Suppressor macrophage treated with lipopolysaccharide for 1 hour (primary cell): Measurements from ENCODE around the gene ERCC1.

ENCODE experiments used
- DNase-seq, 3 donors: peaks; one replicate each; pipeline ENCODE4 v3.0.0-alpha.2; 2020 to 2022

ERCC1 gene

GRCh38 chr19:45405435-45406225, 18.1 kb downstream of the ERCC1 start:
- peak; percentile 85 to 91 (median 86) for DNase-seq

GRCh38 chr19:45404557-45405434, 18.9 kb downstream of the ERCC1 start, which contains the start of gene PPP1R13L:
Gene PPP1R13L (minus strand): TSS chr19:45405069. CDS start chr19:45398318, 6,751 bp downstream.
- DNase-seq, result no peak

GRCh38 chr19:45403781-45404556, 19.7 kb downstream of the ERCC1 start:
- DNase-seq, result peak in 1 of 3 donors; percentile 54

- DNase-seq, result no peak
Measured at GRCh38 chr19:45403272-45403671, 20.4 kb downstream of the ERCC1 start.

- peak; percentile 31 to 69 (median 42) for DNase-seq
Measured at GRCh38 chr19:45402298-45403061, 21.2 kb downstream of the ERCC1 start.

- DNase-seq, result no peak
Measured at GRCh38 chr19:45401815-45402214, 21.9 kb downstream of the ERCC1 start.

- no peak for DNase-seq
Measured at GRCh38 chr19:45400192-45400591, 23.5 kb downstream of the ERCC1 start.

- DNase-seq, result peak in 2 of 3 donors; percentile 37 to 42
Measured at GRCh38 chr19:45395821-45396617, 27.7 kb downstream of the ERCC1 start.

GRCh38 chr19:45391871-45392665, 31.6 kb downstream of the ERCC1 start:
- DNase-seq, result no peak

- DNase-seq, result peak; percentile 41 to 50 (median 49)
Measured at GRCh38 chr19:45391346-45391745, 32.4 kb downstream of the ERCC1 start.

GRCh38 chr19:45385392-45386221, 38.1 kb downstream of the ERCC1 start:
- DNase-seq, result no peak

GRCh38 chr19:45382426-45382825, 41.3 kb downstream of the ERCC1 start:
- DNase-seq, result no peak

- DNase-seq, result no peak
Measured at GRCh38 chr19:45380107-45380506, 43.6 kb downstream of the ERCC1 start.

- DNase-seq, result no peak
Measured at GRCh38 chr19:45376045-45376724, 47.5 kb downstream of the ERCC1 start.

GRCh38 chr19:45370410-45371204, 53.1 kb downstream of the ERCC1 start, which contains the start of gene ERCC2:
Gene ERCC2 (minus strand): TSS chr19:45370573. CDS start chr19:45370540, 33 bp downstream.
- DNase-seq, result peak; percentile 99 to 100 (median 100)

GRCh38 chr19:45368737-45369340, 54.9 kb downstream of the ERCC1 start:
- DNase-seq, result no peak

GRCh38 chr19:45368127-45368526, 55.6 kb downstream of the ERCC1 start:
- no peak for DNase-seq
